HepG2 (cell line): Measurements from ENCODE around the gene STRADB. TPM values are rescaled to one million over a fixed set of nuclear protein-coding genes. Genes with fewer than 3 reads are reported as not detected.

Experiments
- ATAC-seq: fragments of 200-7000 bp; cut with Tn5 transposase; 3 replicates; pipeline ENCODE4 v1.9.1; 2020; ENCODE audit warnings: mild to moderate bottlenecking, moderate library complexity
- BruUV-seq: library from RNA; stranded (reverse); fragments of 400-500 nt; replicated peaks from 2 replicates; lab custom pipeline; 2021; lab: Mats Ljungman, UMichigan
- CTCF ChIA-PET: fragments of 300-600 bp; formaldehyde crosslinking; extraction: SDS; loops from one replicate; lab custom pipeline; 2021; ENCODE audit warnings: low total read pairs, inconsistent platforms, low intra/inter-chr PET ratio; lab: Yijun Ruan, JAX
- POLR2A ChIA-PET: fragments of 350-600 bp; sonication (Branson Sonifier 250); formaldehyde crosslinking; loops from one replicate; lab custom pipeline; 2020; ENCODE audit warnings: antibody characterized with exemption, inconsistent platforms; lab: Yijun Ruan, JAX
- DNase-seq: peaks from one replicate; pipeline ENCODE4 v3.0.0-alpha.2; 2015; ENCODE audit warnings: low spot score
- FAIRE-seq: peaks from 3 replicates; lab custom pipeline; 2011; peaks lifted over from hg19 to GRCh38; lab: Jason Lieb, UNC
- H2AFZ ChIP-seq: one replicate; pipeline ENCODE4 v1.6.1; 2011; ENCODE audit warnings: low read length, inconsistent platforms
- H3K27ac ChIP-seq: fragments of 300-600 bp; 3 replicates; pipeline ENCODE4 v1.8.0; 2011; ENCODE audit warnings: mixed run types, mild to moderate bottlenecking, mixed read lengths, low read length, inconsistent platforms; ENCODE audit not compliant: insufficient read depth; ENCODE audit errors: extremely low read length
- H3K27me3 ChIP-seq, 2 experiments: fragments of 200-600 bp in 1 of 2; 2 replicates in 1 of 2; 3 replicates in 1 of 2; pipeline versions ENCODE4 v1.6.0 to v1.8.0; 2011; ENCODE audit warnings: low read length in 2 of 2, mild to moderate bottlenecking in 2 of 2, moderate library complexity in 2 of 2, inconsistent platforms in 1 of 2; ENCODE audit not compliant: insufficient read depth in 2 of 2, control insufficient read depth in 1 of 2
- H3K36me3 ChIP-seq, 2 experiments: fragments of 200-600 bp in 1 of 2; replicated peaks in 1 of 2; 2 replicates in 1 of 2; 3 replicates in 1 of 2; pipeline versions ENCODE4 v1.5.1 to v1.8.0; 2011; ENCODE audit warnings: low read length in 2 of 2, inconsistent platforms in 1 of 2; ENCODE audit not compliant: insufficient read depth in 2 of 2, control insufficient read depth in 1 of 2
- H3K4me1 ChIP-seq: 2 replicates; pipeline ENCODE4 v1.5.1; 2012; ENCODE audit warnings: low read length, inconsistent platforms; ENCODE audit not compliant: insufficient read depth
- H3K4me2 ChIP-seq: 2 replicates; pipeline ENCODE4 v1.6.0; 2011; ENCODE audit warnings: low read depth, low read length, inconsistent platforms
- H3K4me3 ChIP-seq, 3 experiments: fragments of 200-600 bp in 1 of 3; sonication (generic), shearing (Covaris generic) in 1 of 3; replicated peaks in 1 of 3; 2 replicates each; pipeline ENCODE4 v1.5.1; 2011 to 2016; ENCODE audit warnings: low read length in 3 of 3, inconsistent platforms in 2 of 3, low read depth in 2 of 3, mild to moderate bottlenecking in 2 of 3, control low read depth in 1 of 3, mixed read lengths in 1 of 3; ENCODE audit not compliant: insufficient read depth in 1 of 3
- H3K79me2 ChIP-seq: one replicate; pipeline ENCODE4 v1.6.1; 2011; ENCODE audit warnings: low read length, inconsistent platforms; ENCODE audit not compliant: insufficient read depth
- H3K9ac ChIP-seq: 2 replicates; pipeline ENCODE4 v1.6.0; 2011; ENCODE audit warnings: mild to moderate bottlenecking, low read depth, low read length, inconsistent platforms; ENCODE audit not compliant: insufficient read depth
- H3K9me3 ChIP-seq: 2 replicates; pipeline ENCODE4 v1.5.1; 2012; ENCODE audit warnings: mild to moderate bottlenecking, low read length
- H4K20me1 ChIP-seq: 2 replicates; pipeline ENCODE4 v1.6.0; 2011; ENCODE audit warnings: inconsistent platforms, mild to moderate bottlenecking, low read length, moderate library complexity; ENCODE audit not compliant: insufficient read depth
- ELK4 ChIP-seq: sonication (generic); formaldehyde crosslinking; IDR thresholded peaks from 2 replicates; pipeline ENCODE4 v1.9.0; 2021; ENCODE audit warnings: missing genetic modification reagents, borderline replicate concordance
- FOXC1 ChIP-seq: sonication (generic); formaldehyde crosslinking; IDR thresholded peaks from 2 replicates; pipeline ENCODE4 v1.8.0; 2022; ENCODE audit warnings: mild to moderate bottlenecking, missing genetic modification reagents, borderline replicate concordance
- FOXK2 ChIP-seq: fragments of 450-650 bp; IDR thresholded peaks from 2 replicates; pipeline ENCODE4 v1.6.1; 2016
- GRHL1 ChIP-seq: sonication (generic); formaldehyde crosslinking; conservative IDR thresholded peaks from 2 replicates; pipeline ENCODE4 v1.8.0; 2022; ENCODE audit warnings: missing genetic modification reagents
- MZF1 ChIP-seq: sonication (generic); formaldehyde crosslinking; IDR thresholded peaks from 2 replicates; pipeline ENCODE4 v1.8.1; 2023; ENCODE audit warnings: mild to moderate bottlenecking, missing genetic modification reagents, borderline replicate concordance
- SMAD1 ChIP-seq: sonication (generic); formaldehyde crosslinking; IDR thresholded peaks from 2 replicates; pipeline ENCODE4 v1.4.0; 2020; ENCODE audit warnings: missing genetic modification reagents, low read depth, mild to moderate bottlenecking, borderline replicate concordance
- TFAP4 ChIP-seq: sonication (generic); IDR thresholded peaks from 2 replicates; pipeline ENCODE4 v1.6.1; 2016; ENCODE audit warnings: low read depth, borderline replicate concordance
- TFE3 ChIP-seq: IDR thresholded peaks from 2 replicates; pipeline ENCODE4 v1.6.1; 2016
- TGIF2 ChIP-seq: IDR thresholded peaks from 2 replicates; pipeline ENCODE4 v1.6.1; 2016; ENCODE audit warnings: control low read depth, missing compliant biosample characterization
- ZBTB43 ChIP-seq: sonication (generic); formaldehyde crosslinking; conservative IDR thresholded peaks from 2 replicates; pipeline ENCODE4 v1.4.0; 2020; ENCODE audit warnings: missing genetic modification reagents
- ZNF333 ChIP-seq: sonication (generic); formaldehyde crosslinking; IDR thresholded peaks from 2 replicates; pipeline ENCODE4 v1.4.0; 2020; ENCODE audit warnings: mild to moderate bottlenecking, missing genetic modification reagents, borderline replicate concordance
- WGBS: methylation state at CpG from one replicate; pipeline ENCODE4 v1.1.6; 2017; ENCODE audit warnings: low lambda C conversion rate; 5-methylcytosine and 5-hydroxymethylcytosine counted together
- in situ Hi-C: cut with HindIII; loops from 2 replicates; pipeline ENCODE4 v1.10.0; 2017; ENCODE audit warnings: low pct_unique_long_range_greater_than_20kb; ENCODE audit not compliant: extremely low pct_ligation_motif_present
- intact Hi-C: fragments of 100-400 bp; cut with micrococcal nuclease; formaldehyde crosslinking; loops from one replicate; pipeline ENCODE4 v1.10.0; 2022; ENCODE audit not compliant: unreplicated experiment
- polyA plus RNA-seq, 8 experiments: library from polyadenylated mRNA; depleted of rRNA in 3 of 8; stranded (reverse) in 7 of 8; unstranded in 1 of 8; fragments of >200 nt; fragmentation: Illumina TruSeq in 4 of 8; extraction: Trizol in 4 of 8; gene quantifications; 2 replicates each; pipeline versions ENCODE4 v1.2.1 to v1.2.3, GENCODE V29; 2011 to 2016; ENCODE audit warnings: low read depth in 4 of 8, missing spikeins in 1 of 8, mixed read lengths in 1 of 8; ENCODE audit not compliant: insufficient read depth in 1 of 8
- total RNA-seq, 5 experiments: library from RNA; depleted of rRNA; stranded (reverse); fragments of >200 nt; fragmentation: Illumina TruSeq; extraction: Trizol; gene quantifications; 2 replicates each; pipeline ENCODE4 v1.2.3, GENCODE V29; 2016; ENCODE audit warnings: low read depth in 1 of 5

STRADB gene
- total and polyA plus RNA-seq, 2 of the 13 experiments (the other 11 are each of a cell fraction or from before 2014, with no cell fraction given): 34.1 to 66.6 TPM

- Histone ChIP-seq H3K4me1 (0 out of 2 replicates have a peak, but pooled peaks cover 1% of the 10 kb centered on the region), H3K9me3 (no peaks in the 10 kb centered on the region), H3K27me3 (no peaks in the 10 kb centered on the region), H3K27ac (no peak overlapping the region), H3K9ac (no peak overlapping the region), H3K79me2 (no peaks in the 10 kb centered on the region), H3K4me2 (no peak overlapping the region), H3K36me3 (peaks cover 7 to 29% of the 10 kb centered on the region in 2 experiments)
- intact Hi-C loops: no loop called here
- no peak for FAIRE-seq
- ATAC-seq: no peak
- in situ Hi-C loops: no loop called here
- TF ChIP-seq TGIF2 (CRISPR knock-in tag) (no peak), FOXK2 (no peak), ELK4 (CRISPR knock-in tag) (no peak), ZBTB43 (CRISPR knock-in tag) (no peak), MZF1 (no peak), FOXC1 (CRISPR knock-in tag) (no peak)
- TF ChIP-seq, all 625 proteins: peak for 0
- BruUV-seq: no TSS peak
- H2AFZ ChIP-seq: no peak overlapping the region
- H3K4me3 ChIP-seq: no peak overlapping the region
- CTCF ChIA-PET: no interaction called here
- DNase-seq: no peak
- POLR2A ChIA-PET: no interaction called here
- no peaks in the 10 kb centered on the region for H4K20me1 ChIP-seq
- WGBS: 92% methylated on average over 1 of the region's 1 CpG
Observed at GRCh38 chr2:201460532-201460931, 9.0 kb downstream of the STRADB start.

- H3K27me3 ChIP-seq: no peaks in the 10 kb centered on the region
- DNase-seq (no peak), FAIRE-seq (no peak), ATAC-seq (no peak; the same call in 2 of the 3 replicates)
- in situ Hi-C loops (no loop called here), intact Hi-C loops (no loop called here)
- WGBS: 100% methylated on average over 1 of the region's 1 CpG
- H3K4me2 ChIP-seq: no peak overlapping the region
- no peak overlapping the region for H3K27ac ChIP-seq
- no peak overlapping the region for H2AFZ ChIP-seq
- H4K20me1 ChIP-seq: no peaks in the 10 kb centered on the region
- H3K79me2 ChIP-seq: no peaks in the 10 kb centered on the region
- H3K9ac ChIP-seq: no peak overlapping the region
- H3K4me3 ChIP-seq: no peak overlapping the region
- no peaks in the 10 kb centered on the region for H3K9me3 ChIP-seq
- BruUV-seq: no TSS peak
- ChIA-PET POLR2A (no interaction called here), CTCF (no interaction called here)
- H3K4me1 ChIP-seq: no peaks in the 10 kb centered on the region
- H3K36me3 ChIP-seq: peaks cover 9 to 46% of the 10 kb centered on the region in 2 experiments; a peak in 4 of 5 replicates
- TF ChIP-seq TFAP4: no peak
- TF ChIP-seq GRHL1 (CRISPR knock-in tag): no peak
- no peak for TF ChIP-seq TFE3 (CRISPR knock-in tag)
- no peak for TF ChIP-seq ZNF333 (CRISPR knock-in tag)
- no peak for TF ChIP-seq SMAD1 (CRISPR knock-in tag)
Observed at GRCh38 chr2:201464547-201464946, 13.0 kb downstream of the STRADB start.
